Keratinocyte (primary cell): ENCODE results near the gene AK2. TPM values are rescaled to one million over a fixed set of nuclear protein-coding genes. Genes with fewer than 3 reads are reported as not detected.
A peak's percentile ranks its signal among the peaks of the same experiment; 100 is the strongest.

Source experiments
- DNase-seq: peaks from one replicate; pipeline ENCODE4 v3.0.0-alpha.2; 2011; ENCODE audit warnings: low read depth, missing footprints, low spot score
- FAIRE-seq: peaks from 2 replicates; lab custom pipeline; 2011; peaks lifted over from hg19 to GRCh38; lab: Jason Lieb, UNC
- H2AFZ ChIP-seq: 2 replicates; pipeline ENCODE4 v1.6.0; 2012; ENCODE audit warnings: low read length, control low read depth, inconsistent platforms; ENCODE audit not compliant: control insufficient read depth
- H3K27ac ChIP-seq: 2 replicates; pipeline ENCODE4 v1.5.1; 2011; ENCODE audit warnings: low read length; ENCODE audit not compliant: control insufficient read depth, insufficient read depth
- H3K27me3 ChIP-seq: 3 replicates; pipeline ENCODE4 v1.6.0; 2011; ENCODE audit warnings: low read length; ENCODE audit not compliant: control insufficient read depth, insufficient read depth; ENCODE audit errors: extremely low read depth
- H3K36me3 ChIP-seq, 2 experiments: 2 replicates in 1 of 2; 3 replicates in 1 of 2; pipeline ENCODE4 v1.5.1; 2011; ENCODE audit warnings: low read length in 2 of 2, mild to moderate bottlenecking in 1 of 2; ENCODE audit not compliant: control insufficient read depth in 2 of 2, insufficient read depth in 2 of 2; ENCODE audit errors: extremely low read depth in 1 of 2
- H3K4me1 ChIP-seq: 3 replicates; pipeline ENCODE4 v1.5.1; 2011; ENCODE audit warnings: low read length; ENCODE audit not compliant: control insufficient read depth, insufficient read depth; ENCODE audit errors: extremely low read depth
- H3K4me2 ChIP-seq: 3 replicates; pipeline ENCODE4 v1.6.0; 2011; ENCODE audit warnings: low read depth, low read length; ENCODE audit not compliant: control insufficient read depth, insufficient read depth; ENCODE audit errors: extremely low read depth
- H3K4me3 ChIP-seq, 3 experiments: fragments of 200-600 bp in 1 of 3; sonication (generic) in 1 of 3; 2 replicates in 2 of 3; 3 replicates in 1 of 3; pipeline ENCODE4 v1.5.1; 2011 to 2016; ENCODE audit warnings: low read length in 3 of 3, mild to moderate bottlenecking in 3 of 3, control low read depth in 2 of 3, inconsistent platforms in 1 of 3, low read depth in 1 of 3, mixed read lengths in 1 of 3, mixed run types in 1 of 3, moderate library complexity in 1 of 3; ENCODE audit not compliant: control insufficient read depth in 2 of 3, insufficient read depth in 2 of 3; ENCODE audit errors: extremely low read depth in 1 of 3
- H3K79me2 ChIP-seq: 2 replicates; pipeline ENCODE4 v1.6.0; 2012; ENCODE audit warnings: low read length; ENCODE audit not compliant: control insufficient read depth, insufficient read depth
- H3K9ac ChIP-seq: 3 replicates; pipeline ENCODE4 v1.6.0; 2011; ENCODE audit warnings: low read length; ENCODE audit not compliant: control insufficient read depth, insufficient read depth; ENCODE audit errors: extremely low read depth
- H3K9me1 ChIP-seq: 3 replicates; pipeline ENCODE4 v1.6.0; 2011; ENCODE audit warnings: low read length; ENCODE audit not compliant: control insufficient read depth, insufficient read depth; ENCODE audit errors: extremely low read depth
- H3K9me3 ChIP-seq: 2 replicates; pipeline ENCODE4 v1.5.1; 2012; ENCODE audit warnings: low read depth, low read length; ENCODE audit not compliant: control insufficient read depth
- H4K20me1 ChIP-seq: 3 replicates; pipeline ENCODE4 v1.6.0; 2011; ENCODE audit warnings: low read length; ENCODE audit not compliant: control insufficient read depth, insufficient read depth; ENCODE audit errors: extremely low read depth
- CTCF ChIP-seq, 3 experiments: IDR thresholded peaks in 1 of 3; conservative IDR thresholded peaks in 1 of 3; optimal IDR thresholded peaks in 1 of 3; 2 replicates in 2 of 3; 3 replicates in 1 of 3; pipeline versions ENCODE3 to v1.5.1; 2011; ENCODE audit warnings: low read length in 3 of 3, mild to moderate bottlenecking in 3 of 3, moderate library complexity in 2 of 3, control low read depth in 1 of 3, inconsistent platforms in 1 of 3; ENCODE audit not compliant: insufficient read depth in 2 of 3; ENCODE audit errors: extremely low read depth in 1 of 3
- EZH2 ChIP-seq: IDR thresholded peaks from one replicate; pipeline ENCODE4 v1.6.1; 2012; ENCODE audit warnings: inconsistent platforms, mild to moderate bottlenecking, low read length, moderate library complexity
- dilution Hi-C: fragments of 300-500 bp; cut with MboI; formaldehyde crosslinking; loops from one replicate; pipeline ENCODE4 v1.7.0; 2020; ENCODE audit warnings: low sequenced_read_pairs; ENCODE audit not compliant: extremely low pct_ligation_motif_present
- polyA plus RNA-seq, 5 experiments: library from polyadenylated mRNA; depleted of rRNA in 3 of 5; stranded (reverse) in 3 of 5; stranded (forward) in 1 of 5; unstranded in 1 of 5; fragments of >200 nt; gene quantifications; 1 replicate in 1 of 5; 2 replicates in 3 of 5; 3 replicates in 1 of 5; pipeline versions ENCODE4 v1.2.1 to v1.2.3, GENCODE V29; 2011 to 2012; ENCODE audit warnings: missing spikeins in 2 of 5, low read depth in 1 of 5, low replicate concordance in 1 of 5

AK2 gene
- polyA plus RNA-seq, 1 donor (not counting 4 experiments of a cell fraction or from before 2014, with no cell fraction given) = 258 TPM

- Histone ChIP-seq H3K4me2 (no peak overlapping the region), H3K27me3 (no peaks in the 10 kb centered on the region), H3K79me2 (no peaks in the 10 kb centered on the region), H3K9me1 (no peaks in the 10 kb centered on the region), H3K4me1 (peaks cover 13% of the 10 kb centered on the region), H3K9ac (no peak overlapping the region), H3K4me3 (no peak overlapping the region), H3K36me3 (no peaks in the 10 kb centered on the region), H4K20me1 (no peaks in the 10 kb centered on the region), H3K9me3 (no peaks in the 10 kb centered on the region), H2AFZ (no peak overlapping the region), H3K27ac (no peak overlapping the region)
- dilution Hi-C loops = no loop called here
- TF ChIP-seq CTCF (optimal IDR thresholded peaks at IDR 0.05 in 1 of 3, IDR thresholded peaks at IDR 0.05 in 1 of 3, conservative IDR thresholded peaks at IDR 0.05 in 1 of 3; ENCODE audit: extremely low read depth in 1 of 3, insufficient read depth in 2 of 3, low read length in 3 of 3) (no peak), EZH2 (no peak)
- FAIRE-seq = no peak
- no peak for DNase-seq
Measured at GRCh38 chr1:33056426-33056825, 19.7 kb upstream of the AK2 start.

- H3K9me3 ChIP-seq = no peaks in the 10 kb centered on the region
- H3K79me2 ChIP-seq = no peaks in the 10 kb centered on the region
- peak; percentile 79 for FAIRE-seq
- H2AFZ ChIP-seq = no peak overlapping the region
- H3K9me1 ChIP-seq = no peaks in the 10 kb centered on the region
- H3K4me3 ChIP-seq = no peak overlapping the region
- TF ChIP-seq CTCF (optimal IDR thresholded peaks at IDR 0.05 in 1 of 3, IDR thresholded peaks at IDR 0.05 in 1 of 3, conservative IDR thresholded peaks at IDR 0.05 in 1 of 3; ENCODE audit: extremely low read depth in 1 of 3, insufficient read depth in 2 of 3, low read length in 3 of 3) = peak; percentile 64 to 73 (median 69)
- TF ChIP-seq EZH2 = no peak
- DNase-seq = peak; percentile 49
- no peaks in the 10 kb centered on the region for H3K27me3 ChIP-seq
- H3K36me3 ChIP-seq = no peaks in the 10 kb centered on the region
- H3K4me2 ChIP-seq = no peak overlapping the region
- H4K20me1 ChIP-seq = no peaks in the 10 kb centered on the region
- H3K27ac ChIP-seq = no peak overlapping the region
- dilution Hi-C loops = no loop called here
- no peak overlapping the region for H3K9ac ChIP-seq
- peaks cover 7% of the 10 kb centered on the region for H3K4me1 ChIP-seq
Measured at GRCh38 chr1:33055210-33056008, 18.7 kb upstream of the AK2 start.
